Peyer's patch (tissue), 4 donors: ENCODE data around the gene BAHCC1.

Experiments
- POLR2A ChIP-seq, 2 donors: fragments of 450-650 bp; IDR thresholded peaks; one replicate each; pipeline ENCODE4 v1.5.1; 2017; ENCODE audit warnings: antibody characterized with exemption in 2 of 2, mild to moderate bottlenecking in 2 of 2, moderate library complexity in 2 of 2
- TF ChIP-seq, protein P1 (sequence below), 6 experiments: fragments of 450-650 bp in 4 of 6; fragments of 200-600 bp in 2 of 6; sonication (generic) in 1 of 6; IDR thresholded peaks; one replicate each; pipeline ENCODE4 v1.5.1; 2017 to 2019; ENCODE audit warnings: antibody characterized with exemption in 6 of 6, mild to moderate bottlenecking in 3 of 6, moderate library complexity in 1 of 6

GRCh38 chr17:81453712-81454111 is 58.5 kb downstream of the BAHCC1 start:
- TF ChIP-seq, protein P1, sequence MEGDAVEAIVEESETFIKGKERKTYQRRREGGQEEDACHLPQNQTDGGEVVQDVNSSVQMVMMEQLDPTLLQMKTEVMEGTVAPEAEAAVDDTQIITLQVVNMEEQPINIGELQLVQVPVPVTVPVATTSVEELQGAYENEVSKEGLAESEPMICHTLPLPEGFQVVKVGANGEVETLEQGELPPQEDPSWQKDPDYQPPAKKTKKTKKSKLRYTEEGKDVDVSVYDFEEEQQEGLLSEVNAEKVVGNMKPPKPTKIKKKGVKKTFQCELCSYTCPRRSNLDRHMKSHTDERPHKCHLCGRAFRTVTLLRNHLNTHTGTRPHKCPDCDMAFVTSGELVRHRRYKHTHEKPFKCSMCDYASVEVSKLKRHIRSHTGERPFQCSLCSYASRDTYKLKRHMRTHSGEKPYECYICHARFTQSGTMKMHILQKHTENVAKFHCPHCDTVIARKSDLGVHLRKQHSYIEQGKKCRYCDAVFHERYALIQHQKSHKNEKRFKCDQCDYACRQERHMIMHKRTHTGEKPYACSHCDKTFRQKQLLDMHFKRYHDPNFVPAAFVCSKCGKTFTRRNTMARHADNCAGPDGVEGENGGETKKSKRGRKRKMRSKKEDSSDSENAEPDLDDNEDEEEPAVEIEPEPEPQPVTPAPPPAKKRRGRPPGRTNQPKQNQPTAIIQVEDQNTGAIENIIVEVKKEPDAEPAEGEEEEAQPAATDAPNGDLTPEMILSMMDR (IDR thresholded peaks at IDR 0.05), result no peak
- no peak for TF ChIP-seq POLR2A (IDR thresholded peaks at IDR 0.05)
